Gastrocnemius medialis (tissue), 4 donors: ENCODE results near the gene SLC7A6OS. TPM values are rescaled to one million over a fixed set of nuclear protein-coding genes. Genes with fewer than 3 reads are reported as not detected.
A peak's percentile ranks its signal among the peaks of the same experiment; 100 is the strongest.

Source experiments
- ATAC-seq, 2 donors: fragments of 150-250 bp; one replicate each; pipeline ENCODE4 v1.9.1; 2016
- DNase-seq, 2 donors: peaks; one replicate each; pipeline ENCODE4 v3.0.0-alpha.2; 2019
- H3K27ac ChIP-seq, 4 donors: fragments of 200-600 bp; sonication (generic); 1 replicate in 1 of 4; 2 replicates in 3 of 4; pipeline ENCODE4 v1.5.1; 2016 to 2018; ENCODE audit warnings: mild to moderate bottlenecking in 2 of 4, moderate library complexity in 1 of 4
- H3K27me3 ChIP-seq, 3 donors: fragments of 200-600 bp; sonication (generic) in 2 of 3; 1 replicate in 1 of 3; 2 replicates in 2 of 3; pipeline versions ENCODE4 v1.5.1 to v1.6.0; 2016 to 2019; ENCODE audit warnings: mild to moderate bottlenecking in 1 of 3, moderate library complexity in 1 of 3
- H3K36me3 ChIP-seq, 2 donors: fragments of 200-600 bp; sonication (generic) in 1 of 2; one replicate each; pipeline ENCODE4 v1.5.1; 2017 to 2018
- H3K4me1 ChIP-seq, 2 donors: fragments of 200-600 bp; sonication (generic) in 1 of 2; one replicate each; pipeline ENCODE4 v1.5.1; 2016 to 2017; ENCODE audit warnings: mild to moderate bottlenecking in 2 of 2
- H3K4me3 ChIP-seq, 4 donors: fragments of 200-600 bp; sonication (generic) in 3 of 4; 1 replicate in 1 of 4; 2 replicates in 3 of 4; pipeline ENCODE4 v1.5.1; 2016 to 2019; ENCODE audit warnings: mild to moderate bottlenecking in 2 of 4
- H3K9me3 ChIP-seq, 3 donors: fragments of 200-600 bp; sonication (generic) in 2 of 3; 1 replicate in 1 of 3; 2 replicates in 2 of 3; pipeline ENCODE4 v1.5.1; 2016 to 2019
- CTCF ChIP-seq, 5 experiments: fragments of 450-650 bp in 3 of 5; fragments of 200-600 bp in 2 of 5; sonication (generic) in 2 of 5; IDR thresholded peaks in 4 of 5; conservative IDR thresholded peaks in 1 of 5; 1 replicate in 4 of 5; 2 replicates in 1 of 5; pipeline ENCODE4 v1.5.1; 2016 to 2019; ENCODE audit warnings: antibody characterized with exemption in 5 of 5, mild to moderate bottlenecking in 3 of 5, moderate library complexity in 3 of 5
- POLR2A ChIP-seq, 2 donors: fragments of 450-650 bp; IDR thresholded peaks; one replicate each; pipeline ENCODE4 v1.6.1; 2017; ENCODE audit warnings: antibody characterized with exemption in 2 of 2, mild to moderate bottlenecking in 2 of 2, moderate library complexity in 2 of 2
- in situ Hi-C, 4 donors: fragments of 200-750 bp; cut with MboI; loops; one replicate each; pipeline versions ENCODE4 v1.15.0 to v1.8.0; 2017; ENCODE audit warnings: low sequenced_read_pairs in 4 of 4
- intact Hi-C: fragments of 100-400 bp; cut with DNase I; formaldehyde crosslinking; loops from one replicate; pipeline ENCODE4 v1.15.1; 2023; ENCODE audit warnings: low total_unique reads
- total RNA-seq, 4 donors: library from RNA; depleted of rRNA; stranded (reverse); fragments of >200 nt; gene quantifications; one replicate each; pipeline versions ENCODE4 v1.1.0 to v1.2.3, GENCODE V29; 2016

The SLC7A6OS gene
- total RNA-seq, 4 donors from 2014 or later, result 5.0 to 8.8 (median 7.3) TPM

- in situ Hi-C loops (loop anchor here in 2 of 4 donors (5.0 kb wide), 2 partner anchors 64 to 69 kb away; no protein-coding TSS in a partner anchor), intact Hi-C loops (loop anchor here (2.0 to 5.0 kb wide), 2 partner anchors 19 to 49 kb away; partner anchors contain the start of genes PRMT7 and SLC7A6OS)
- Histone ChIP-seq H3K4me1 (peaks cover 44 to 69% of the 10 kb centered on the region in 2 donors), H3K27ac (peak overlapping the region; percentile 95 to 100 (median 99)), H3K27me3 (no peaks in the 10 kb centered on the region), H3K4me3 (peak overlapping the region; percentile 84 to 96 (median 94)), H3K36me3 (peaks cover 0 to 32% of the 10 kb centered on the region in 2 donors), H3K9me3 (no peaks in the 10 kb centered on the region)
- DNase-seq (no peak), ATAC-seq (no peak)
- no peak for TF ChIP-seq POLR2A (IDR thresholded peaks at IDR 0.05)
- no peak for TF ChIP-seq CTCF (IDR thresholded peaks at IDR 0.05 in 4 of 5, conservative IDR thresholded peaks at IDR 0.05 in 1 of 5)
These were observed 47.1 kb downstream of the SLC7A6OS start for GRCh38 chr16:68263559-68264127.

GRCh38 chr16:68259007-68259825 lies 51.5 kb downstream of the SLC7A6OS start:
- DNase-seq (peak; percentile 73 to 76), ATAC-seq (peak; percentile 15 to 23)
- H3K27ac ChIP-seq, result peak overlapping the region; percentile 95 to 100 (median 99)
- H3K27me3 ChIP-seq, result no peaks in the 10 kb centered on the region
- peak in 1 of 2 donors; percentile 20 for TF ChIP-seq POLR2A (IDR thresholded peaks at IDR 0.05)
- TF ChIP-seq CTCF (IDR thresholded peaks at IDR 0.05 in 4 of 5, conservative IDR thresholded peaks at IDR 0.05 in 1 of 5), result no peak
- H3K4me1 ChIP-seq, result peaks cover 50 to 68% of the 10 kb centered on the region in 2 donors
- H3K4me3 ChIP-seq, result no peak overlapping the region
- intact Hi-C loops (no loop called here), in situ Hi-C loops (loop anchor here in 2 of 4 donors (5.0 kb wide), 1 partner anchor 68 kb away; no protein-coding TSS in a partner anchor)
- no peaks in the 10 kb centered on the region for H3K9me3 ChIP-seq
- H3K36me3 ChIP-seq, result peaks cover 0 to 39% of the 10 kb centered on the region in 2 donors

GRCh38 chr16:68257906-68258800 lies 52.6 kb downstream of the SLC7A6OS start:
- DNase-seq, result peak; percentile 88 to 93
- TF ChIP-seq CTCF (IDR thresholded peaks at IDR 0.05 in 4 of 5, conservative IDR thresholded peaks at IDR 0.05 in 1 of 5), result no peak
- peak in 1 of 2 donors; percentile 25 for TF ChIP-seq POLR2A (IDR thresholded peaks at IDR 0.05)
- peak; percentile 67 for ATAC-seq
- Histone ChIP-seq H3K4me1 (peaks cover 57 to 70% of the 10 kb centered on the region in 2 donors), H3K36me3 (peaks cover 0 to 50% of the 10 kb centered on the region in 2 donors), H3K4me3 (no peak overlapping the region), H3K27ac (peak overlapping the region; percentile 95 to 100 (median 99)), H3K27me3 (no peaks in the 10 kb centered on the region), H3K9me3 (no peaks in the 10 kb centered on the region)
- intact Hi-C loops, result no loop called here
- in situ Hi-C loops, result loop anchor here in 2 of 4 donors (5.0 kb wide), 1 partner anchor 69 kb away; no protein-coding TSS in a partner anchor

- peak; percentile 32 to 63 for TF ChIP-seq POLR2A (IDR thresholded peaks at IDR 0.05)
- no peak for TF ChIP-seq CTCF (IDR thresholded peaks at IDR 0.05 in 4 of 5, conservative IDR thresholded peaks at IDR 0.05 in 1 of 5)
- in situ Hi-C loops, result loop anchor here in 2 of 4 donors (5.0 kb wide), 1 partner anchor 70 kb away; no protein-coding TSS in a partner anchor
- ATAC-seq (peak; percentile 19 to 59), DNase-seq (peak; percentile 82 to 92)
- H3K4me1 ChIP-seq, result peaks cover 65 to 78% of the 10 kb centered on the region in 2 donors
- H3K9me3 ChIP-seq, result no peaks in the 10 kb centered on the region
- H3K36me3 ChIP-seq, result peaks cover 0 to 53% of the 10 kb centered on the region in 2 donors
- peak overlapping the region; percentile 95 to 100 (median 99) for H3K27ac ChIP-seq
- no peak overlapping the region for H3K4me3 ChIP-seq
- intact Hi-C loops, result no loop called here
- no peaks in the 10 kb centered on the region for H3K27me3 ChIP-seq
These were observed 53.4 kb downstream of the SLC7A6OS start for GRCh38 chr16:68257251-68257905.
